COLO829 (cell line): ENCODE data around the gene CAPN9.
"Not testable (repeated sequence)": the region's sequence is repeated elsewhere in the genome, so short reads cannot be mapped to it uniquely, and the experiment has no call there.

Experiments used
- DNase-seq: peaks from one replicate; pipeline ENCODE4 v3.0.0; 2012; ENCODE audit warnings: low spot score

CAPN9 gene

GRCh38 chr1:230709619-230710542 is 37.3 kb upstream of the CAPN9 start:
- no peak for DNase-seq

DNA sequence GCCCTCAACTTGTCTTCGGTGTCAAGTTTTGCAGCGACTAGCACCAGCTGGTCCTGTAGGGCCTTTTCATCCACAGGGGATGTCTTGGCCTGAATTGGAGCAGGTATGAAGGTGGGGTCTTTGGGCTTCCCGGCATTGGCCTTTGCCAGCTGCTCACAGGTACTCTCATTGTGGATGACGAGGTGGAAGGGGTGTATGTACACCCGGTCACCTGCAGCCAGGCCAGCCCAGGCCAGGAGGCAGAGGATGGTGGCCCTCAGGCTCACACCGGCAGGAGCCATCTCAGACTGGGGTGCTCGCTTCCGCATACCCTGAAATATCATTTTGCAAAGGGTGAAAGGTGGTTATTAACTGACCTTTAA is 36.7 kb upstream of the CAPN9 start:
- no peak for DNase-seq

- DNase-seq = no peak
Measured at GRCh38 chr1:230711245-230711644, 35.9 kb upstream of the CAPN9 start.

- DNase-seq = no peak
Measured at GRCh38 chr1:230712470-230712942, 34.7 kb upstream of the CAPN9 start.

DNA sequence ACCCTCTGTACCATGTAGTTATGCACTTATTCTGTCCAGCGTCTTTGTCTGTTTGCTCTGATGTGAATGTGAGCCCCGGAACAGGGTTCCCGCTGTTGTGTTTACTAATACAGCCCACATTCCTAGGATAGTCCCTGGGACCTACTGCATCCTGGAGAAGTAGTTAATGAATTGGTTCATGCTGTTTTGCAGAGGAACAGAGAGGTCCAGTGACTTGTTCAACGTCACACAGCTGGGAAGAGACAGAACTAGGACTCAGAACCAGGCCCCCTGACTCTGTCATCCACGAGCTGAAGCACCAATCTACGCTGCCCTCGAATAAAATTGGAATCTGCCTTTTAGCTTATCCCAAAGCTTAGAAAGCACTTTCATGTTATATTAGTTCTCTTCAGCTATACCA is 34.0 kb upstream of the CAPN9 start:
- no peak for DNase-seq

DNA sequence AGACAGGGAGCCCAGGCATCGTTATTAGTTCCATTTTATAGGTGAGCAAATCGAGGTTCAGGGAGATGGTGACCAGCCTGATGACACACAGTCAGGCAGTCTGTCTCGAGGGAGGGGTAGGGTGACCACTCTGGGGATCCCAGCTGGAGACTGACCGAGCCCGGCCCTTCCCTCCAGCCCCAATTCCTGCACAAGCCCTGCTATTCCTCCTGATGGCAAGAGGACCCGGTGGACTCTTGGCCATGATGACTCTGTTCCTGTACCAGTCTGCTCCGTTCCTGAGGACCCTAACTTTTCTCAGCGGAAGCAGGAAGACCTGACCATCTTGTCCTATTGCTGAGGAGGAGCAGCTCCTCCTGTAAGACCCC is 33.7 kb upstream of the CAPN9 start:
- DNase-seq = no peak

DNA sequence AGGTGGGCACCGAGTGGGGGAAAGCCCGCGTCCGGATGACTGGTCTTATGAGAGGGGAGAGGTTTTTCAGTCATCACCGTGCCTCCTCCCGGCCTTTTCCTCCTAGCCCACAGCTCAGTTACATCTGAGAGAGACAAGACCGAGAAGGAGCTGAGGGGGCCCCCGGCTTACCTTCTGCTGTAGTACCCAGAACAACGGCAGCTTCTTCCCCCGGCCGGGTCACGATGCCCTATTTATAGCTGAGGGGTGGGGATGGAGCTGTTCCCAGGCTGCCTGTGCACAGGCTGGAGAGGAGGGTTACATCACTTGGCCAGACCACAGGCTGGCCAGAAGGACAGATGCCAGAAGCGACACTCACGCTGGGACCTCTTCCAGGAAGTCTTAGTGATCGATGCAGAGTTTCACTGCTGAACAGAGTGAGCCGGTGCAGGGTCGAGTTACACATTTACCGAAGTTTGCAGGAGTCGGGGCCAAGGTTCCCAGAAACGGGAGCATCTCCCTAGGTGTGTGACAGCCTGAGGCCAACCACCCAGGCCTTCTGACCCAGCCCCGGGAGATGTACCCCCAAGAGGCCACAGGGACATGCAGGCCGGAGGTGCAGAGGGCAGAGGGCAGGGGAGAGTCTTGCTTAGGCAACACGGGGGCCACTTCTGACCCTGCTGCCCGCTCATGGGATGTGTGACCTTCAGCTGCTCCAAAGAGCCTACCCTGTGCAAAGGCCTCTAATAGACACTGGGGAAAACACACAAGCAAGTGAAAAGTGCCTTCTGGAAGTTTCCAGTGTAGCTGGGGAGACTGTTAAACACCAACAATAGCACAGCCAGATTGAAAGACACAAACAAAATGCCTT is 33.0 kb upstream of the CAPN9 start, which contains the start of gene AGT:
AGT (minus strand) TSS at position 208 of the 850 bp plus-strand sequence. CDS start 3,299 bp downstream, outside the sequence.
- DNase-seq = no peak

- no peak for DNase-seq
Measured at GRCh38 chr1:230715510-230715909, 31.7 kb upstream of the CAPN9 start.

GRCh38 chr1:230716453-230716852 is 30.7 kb upstream of the CAPN9 start:
- not testable (repeated sequence) for DNase-seq

- DNase-seq = no peak
Measured at GRCh38 chr1:230717251-230717650, 29.9 kb upstream of the CAPN9 start.

GRCh38 chr1:230721849-230722522 is 25.2 kb upstream of the CAPN9 start:
- DNase-seq = not testable (repeated sequence)

DNA sequence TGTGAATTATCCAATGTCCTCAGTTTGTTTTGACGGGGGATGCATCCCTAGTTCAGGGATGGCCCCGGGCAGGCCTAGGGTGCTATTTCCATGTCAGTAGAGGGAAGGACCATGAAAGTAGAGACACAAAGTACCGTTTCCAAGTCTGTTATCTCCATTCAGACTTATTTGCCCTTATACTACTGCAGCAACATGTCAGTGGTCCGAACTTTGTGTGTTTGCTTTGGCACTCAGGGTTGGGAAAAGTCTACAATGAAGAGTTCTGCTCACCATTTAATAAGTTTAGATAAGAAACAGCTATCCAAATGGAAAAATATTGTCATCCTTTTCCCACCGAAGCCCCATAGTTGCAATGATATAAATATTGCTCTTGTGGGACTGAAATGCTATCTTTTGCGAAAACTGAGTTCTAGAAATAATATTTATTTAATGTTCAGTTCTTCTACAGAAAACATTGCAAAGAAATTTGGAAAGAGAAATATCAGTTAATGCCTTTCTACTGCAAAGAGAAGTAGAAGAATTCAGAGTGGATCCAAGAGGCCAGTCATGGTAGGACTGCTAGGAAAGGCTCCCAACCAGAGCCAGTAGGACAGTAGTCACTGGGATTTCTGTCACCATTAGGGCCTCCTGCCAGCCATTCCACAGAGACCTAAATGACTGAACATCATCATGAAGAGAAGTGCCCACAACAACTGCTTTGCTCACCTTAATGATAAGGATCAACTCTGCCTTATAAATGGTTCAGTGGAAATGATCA is 21.8 kb upstream of the CAPN9 start:
- no peak for DNase-seq

GRCh38 chr1:230728710-230729392 is 18.3 kb upstream of the CAPN9 start:
- DNase-seq = no peak

DNA sequence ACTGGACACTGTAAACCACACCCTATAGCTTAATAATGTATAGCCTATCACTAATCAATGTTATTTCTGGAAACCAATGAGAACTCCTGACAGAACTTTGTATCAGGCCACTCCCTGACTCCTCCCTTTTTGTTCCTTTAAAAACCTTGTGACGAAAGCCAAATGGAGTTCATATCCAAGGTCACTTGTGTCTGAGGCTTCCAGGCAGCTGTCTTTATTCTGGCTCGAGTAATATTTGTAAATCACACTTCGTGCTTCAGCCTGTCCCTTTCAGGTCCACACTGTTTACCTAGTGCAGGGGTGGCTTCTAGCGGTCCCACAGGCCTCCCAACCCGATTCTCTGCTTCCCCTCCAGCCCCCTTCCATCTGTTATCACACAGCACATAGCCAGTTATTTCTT is 16.2 kb upstream of the CAPN9 start:
- DNase-seq = no peak

GRCh38 chr1:230735447-230735846 is 11.7 kb upstream of the CAPN9 start:
- no peak for DNase-seq

- DNase-seq = no peak
Measured at GRCh38 chr1:230737622-230738262, 9.4 kb upstream of the CAPN9 start.

- DNase-seq = peak; percentile 54
Measured at GRCh38 chr1:230739564-230740290, 7.5 kb upstream of the CAPN9 start.

GRCh38 chr1:230743899-230744298 is 3.3 kb upstream of the CAPN9 start:
- DNase-seq = no peak

DNA sequence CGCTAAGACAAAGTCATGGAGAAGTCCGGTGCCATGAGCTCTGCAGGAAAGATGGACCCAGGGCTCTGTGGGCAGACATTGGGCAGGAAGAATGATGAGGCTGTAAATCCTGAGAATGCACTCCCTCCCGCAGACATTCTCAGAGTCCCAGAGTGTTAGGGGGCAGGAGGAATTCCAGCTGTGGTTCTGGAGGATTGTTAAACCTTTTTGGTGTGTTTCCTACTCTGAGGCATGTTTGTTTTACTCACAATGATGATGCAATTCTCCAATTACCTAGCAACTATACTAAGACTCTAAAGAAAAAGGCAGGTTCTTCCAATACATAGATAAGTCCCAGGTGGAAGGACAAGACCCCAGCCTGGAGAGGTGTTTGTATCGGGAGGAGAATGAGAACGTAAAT is 2.8 kb upstream of the CAPN9 start:
- no peak for DNase-seq

- DNase-seq = no peak
Measured at GRCh38 chr1:230745071-230745470, 2.1 kb upstream of the CAPN9 start.
